Endothelial cell of umbilical vein (primary cell): Measurements from ENCODE around the gene ARMC5.

Experiments
- GATA2 ChIP-seq: IDR thresholded peaks from 2 replicates; pipeline ENCODE4 v1.7.0; 2011; ENCODE audit warnings: low read depth, mild to moderate bottlenecking, moderate library complexity, mixed read lengths, low read length; ENCODE audit not compliant: insufficient read length, insufficient read depth
- POLR2A ChIP-seq: IDR thresholded peaks from 2 replicates; pipeline ENCODE4 v1.6.1; 2012; ENCODE audit warnings: low read depth, mild to moderate bottlenecking, control low read depth, low read length

DNA sequence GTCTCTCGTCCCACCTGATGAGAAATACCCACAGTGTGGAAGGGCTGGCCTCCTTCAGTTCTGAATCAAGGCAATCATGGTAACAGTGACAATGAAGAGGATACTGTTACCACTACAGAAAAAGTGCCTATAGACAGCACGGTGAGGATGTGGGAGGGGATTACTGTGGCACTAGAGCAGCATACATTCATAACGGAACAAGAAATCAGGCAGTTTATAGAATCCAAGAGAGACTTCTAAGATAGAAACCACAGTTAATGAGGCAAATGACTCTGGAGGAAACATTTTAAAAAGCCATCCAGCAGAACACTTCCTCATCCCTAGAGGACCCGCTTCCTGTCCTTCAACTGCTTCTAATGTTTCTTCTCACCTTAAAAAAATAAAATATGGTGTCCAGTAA, 46.2 kb downstream of the ARMC5 start:
- TF ChIP-seq POLR2A (no peak), GATA2 (no peak)
